22Rv1 (cell line): ENCODE results near the gene EXD1.

ENCODE experiments used
- CTCF ChIP-seq: fragments of 450-650 bp; IDR thresholded peaks from 2 replicates; pipeline ENCODE4 v1.5.1; 2017; ENCODE audit warnings: mild to moderate bottlenecking
- ZFX ChIP-seq: fragments of 450-650 bp; IDR thresholded peaks from 2 replicates; pipeline ENCODE4 v1.6.1; 2017; ENCODE audit warnings: antibody characterized with exemption, borderline replicate concordance

GRCh38 chr15:41160639-41161315 is 69.8 kb downstream of the EXD1 start:
- TF ChIP-seq CTCF (no peak), ZFX (no peak)
